ENCODE measurements around the gene CCNG1. TPM values are rescaled to one million over a fixed set of nuclear protein-coding genes. Genes with fewer than 3 reads are reported as not detected.

The CCNG1 gene
- polyA plus RNA-seq, 1 experiment: 74.2 TPM

- TF ChIP-seq CTCF (IDR thresholded peaks at IDR 0.05; ENCODE audit: insufficient read depth, low read depth, low read length): no peak
- ChIA-PET CTCF (interaction anchor here (1.3 kb wide), 1 partner anchor 68 kb away, joined by 3 read pairs; no protein-coding TSS in a partner anchor), POLR2A (interaction anchor here (1.2 kb wide), 1 partner anchor 19 kb away, joined by 6 read pairs; the partner anchor contains the start of genes HMMR and NUDCD2)
- Histone ChIP-seq H3K36me3 (ENCODE audit: control insufficient read depth, insufficient read depth, low read length) (peaks cover 5% of the 10 kb centered on the region), H3K4me3 (ENCODE audit: low read depth, low read length) (no peak overlapping the region), H3K27me3 (ENCODE audit: control insufficient read depth, insufficient read depth, low read length) (no peaks in the 10 kb centered on the region)
- no peak for DNase-seq (ENCODE audit: low read depth)
Observed at GRCh38 chr5:163440954-163441353, 3.6 kb downstream of the CCNG1 start.

- no peak for DNase-seq (ENCODE audit: low read depth)
- no peak for TF ChIP-seq CTCF (IDR thresholded peaks at IDR 0.05; ENCODE audit: insufficient read depth, low read depth, low read length)
- H3K36me3 ChIP-seq (ENCODE audit: control insufficient read depth, insufficient read depth, low read length): peaks cover 10% of the 10 kb centered on the region
- CTCF ChIA-PET: no interaction called here
- no peaks in the 10 kb centered on the region for H3K27me3 ChIP-seq (ENCODE audit: control insufficient read depth, insufficient read depth, low read length)
- POLR2A ChIA-PET: no interaction called here
- H3K4me3 ChIP-seq (ENCODE audit: low read depth, low read length): no peak overlapping the region
Observed at GRCh38 chr5:163444526-163444925, 7.1 kb downstream of the CCNG1 start.

- H3K27me3 ChIP-seq (ENCODE audit: control insufficient read depth, insufficient read depth, low read length): no peaks in the 10 kb centered on the region
- no peak for TF ChIP-seq CTCF (IDR thresholded peaks at IDR 0.05; ENCODE audit: insufficient read depth, low read depth, low read length)
- H3K36me3 ChIP-seq (ENCODE audit: control insufficient read depth, insufficient read depth, low read length): peaks cover 10% of the 10 kb centered on the region
- no peak overlapping the region for H3K4me3 ChIP-seq (ENCODE audit: low read depth, low read length)
- POLR2A ChIA-PET: no interaction called here
- CTCF ChIA-PET: no interaction called here
- no peak for DNase-seq (ENCODE audit: low read depth)
Observed at GRCh38 chr5:163445345-163445744, 8.0 kb downstream of the CCNG1 start.

- ChIA-PET CTCF (no interaction called here), POLR2A (no interaction called here)
- no peak for DNase-seq (ENCODE audit: low read depth)
- no peak for TF ChIP-seq CTCF (IDR thresholded peaks at IDR 0.05; ENCODE audit: insufficient read depth, low read depth, low read length)
- Histone ChIP-seq H3K36me3 (ENCODE audit: control insufficient read depth, insufficient read depth, low read length) (peaks cover 10% of the 10 kb centered on the region), H3K4me3 (ENCODE audit: low read depth, low read length) (no peak overlapping the region), H3K27me3 (ENCODE audit: control insufficient read depth, insufficient read depth, low read length) (no peaks in the 10 kb centered on the region)
Observed at GRCh38 chr5:163447191-163447590, 9.8 kb downstream of the CCNG1 start.

- no peak for TF ChIP-seq CTCF (IDR thresholded peaks at IDR 0.05; ENCODE audit: insufficient read depth, low read depth, low read length)
- POLR2A ChIA-PET: no interaction called here
- Histone ChIP-seq H3K27me3 (ENCODE audit: control insufficient read depth, insufficient read depth, low read length) (no peaks in the 10 kb centered on the region), H3K4me3 (ENCODE audit: low read depth, low read length) (no peak overlapping the region), H3K36me3 (ENCODE audit: control insufficient read depth, insufficient read depth, low read length) (peaks cover 9% of the 10 kb centered on the region)
- CTCF ChIA-PET: no interaction called here
- DNase-seq (ENCODE audit: low read depth): no peak
Observed at GRCh38 chr5:163447875-163448274, 10.5 kb downstream of the CCNG1 start.
